NCI-H748 treated with DMSO at 0.1 percent for 48 hours (cell line): ENCODE measurements around the gene MSI1.
A peak's percentile ranks its signal among the peaks of the same experiment; 100 is the strongest.
"Not testable (repeated sequence)": the region's sequence is repeated elsewhere in the genome, so short reads cannot be mapped to it uniquely, and the experiment has no call there.

Experiments
- DNase-seq: peaks from one replicate; lab custom pipeline; 2025; lab: John Stamatoyannopoulos, UW

The MSI1 gene

GRCh38 chr12:120356567-120357030 is 12.4 kb downstream of the MSI1 start:
- peak; percentile 37 for DNase-seq

DNA sequence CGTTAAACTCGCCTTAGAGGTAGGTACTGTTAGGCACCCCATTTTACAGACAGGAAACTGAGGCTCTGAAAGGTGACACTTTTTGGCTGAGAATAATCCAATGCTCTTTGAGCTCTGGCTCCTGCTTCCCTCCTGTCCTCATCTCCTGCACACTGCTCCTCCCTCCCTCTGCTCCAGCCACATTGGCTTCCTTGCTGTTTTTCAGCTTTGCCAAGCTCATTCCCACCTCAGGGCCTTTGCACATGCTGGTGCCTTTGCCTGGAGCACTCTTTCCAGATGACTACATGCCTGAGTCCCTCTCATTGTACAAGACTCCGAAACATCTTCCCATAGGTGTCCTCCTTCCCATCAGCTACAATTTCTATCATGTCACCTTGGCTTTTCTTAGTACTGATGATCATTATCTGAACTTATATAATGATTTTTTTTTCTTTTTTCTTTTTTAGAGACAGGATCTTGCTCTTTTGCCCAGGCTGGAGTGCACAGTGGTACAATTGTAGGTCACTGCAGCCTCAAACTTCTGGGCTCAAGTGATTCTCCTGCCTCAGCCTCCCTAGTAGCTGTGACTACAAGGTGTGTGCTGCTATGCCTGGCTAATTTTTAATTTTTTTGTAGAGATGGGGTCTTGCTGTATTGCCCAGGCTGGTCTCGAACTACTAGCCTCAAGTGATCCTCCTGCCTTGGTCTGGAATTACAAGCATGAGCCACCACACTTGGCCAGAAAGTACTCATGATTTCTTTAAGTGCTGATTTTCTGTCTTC is 15.2 kb downstream of the MSI1 start:
- no peak for DNase-seq

DNA sequence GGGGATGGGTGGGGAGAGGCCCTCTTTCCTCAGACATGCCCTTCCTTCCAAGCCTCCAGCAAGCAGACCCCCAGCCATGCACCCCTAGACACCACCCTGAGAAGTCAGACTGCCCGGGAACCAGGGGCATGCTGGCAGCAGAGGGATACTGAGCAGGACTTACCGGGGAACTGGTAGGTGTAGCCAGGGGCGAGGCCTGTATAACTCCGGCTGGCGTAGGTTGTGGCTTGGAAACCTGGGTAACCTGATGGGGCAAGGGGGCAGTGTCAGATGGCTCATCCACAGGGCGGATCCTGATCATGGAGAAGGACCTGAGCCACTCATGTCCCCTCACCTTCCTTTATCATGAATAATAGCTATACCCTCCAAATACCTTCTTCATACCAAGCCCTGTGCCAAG is 15.8 kb downstream of the MSI1 start:
- DNase-seq: no peak

DNA sequence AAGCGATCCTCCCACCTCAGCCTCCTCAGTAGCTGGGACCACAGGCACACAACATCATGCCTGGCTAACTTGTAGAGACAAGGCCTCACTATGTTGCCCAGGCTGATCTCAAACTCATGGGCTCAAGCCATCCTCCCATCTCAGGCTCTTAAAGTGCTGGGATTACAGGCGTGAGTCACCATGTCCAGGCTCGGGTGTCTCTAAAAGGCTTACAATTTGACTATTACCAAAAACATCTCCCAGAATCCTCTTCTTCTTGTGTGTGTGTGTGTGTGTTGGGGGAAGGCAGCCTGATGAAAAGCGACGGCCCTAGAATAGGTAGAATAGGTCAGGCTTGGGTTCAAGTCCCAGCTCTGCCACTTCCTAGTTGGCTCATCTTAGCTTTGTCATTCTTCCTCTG is 16.8 kb downstream of the MSI1 start:
- DNase-seq: no peak

DNA sequence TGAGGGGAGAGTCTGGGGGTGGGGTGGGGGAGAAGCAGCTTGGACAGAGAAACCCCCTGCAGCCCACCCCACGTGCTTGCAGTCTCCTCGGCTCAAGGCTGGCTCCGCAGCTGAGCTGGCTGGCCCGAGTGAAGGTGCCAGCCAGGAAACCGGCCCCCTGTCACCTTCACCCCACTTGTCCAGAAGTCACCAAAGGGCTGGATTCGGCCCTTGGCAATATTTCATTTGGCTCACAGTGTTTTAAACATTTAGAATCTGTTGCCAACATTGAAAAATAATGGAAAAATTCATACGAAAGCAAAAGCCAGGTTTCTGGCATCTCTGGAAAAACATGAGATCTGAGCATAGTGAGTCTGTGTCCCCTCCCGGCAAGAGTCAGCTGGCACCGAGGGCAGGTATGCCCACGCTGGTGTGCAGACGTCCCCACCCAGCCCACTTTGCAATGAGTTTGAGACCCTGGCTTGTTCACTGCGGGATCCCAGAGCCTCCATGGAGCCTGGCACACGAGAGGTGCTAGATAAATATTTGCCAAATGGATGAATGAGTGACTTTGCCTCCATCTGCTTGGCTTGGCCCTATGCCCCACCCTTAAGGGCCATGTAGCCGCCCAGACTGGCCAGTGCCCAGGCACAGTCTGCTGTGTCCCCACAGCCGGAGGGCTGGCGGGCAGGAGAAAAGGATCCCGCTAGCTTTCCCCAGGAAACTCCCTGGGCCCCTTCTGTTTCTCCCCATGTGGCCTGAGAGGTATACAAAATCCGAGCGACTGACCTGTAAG is 18.2 kb downstream of the MSI1 start:
- DNase-seq: no peak

DNA sequence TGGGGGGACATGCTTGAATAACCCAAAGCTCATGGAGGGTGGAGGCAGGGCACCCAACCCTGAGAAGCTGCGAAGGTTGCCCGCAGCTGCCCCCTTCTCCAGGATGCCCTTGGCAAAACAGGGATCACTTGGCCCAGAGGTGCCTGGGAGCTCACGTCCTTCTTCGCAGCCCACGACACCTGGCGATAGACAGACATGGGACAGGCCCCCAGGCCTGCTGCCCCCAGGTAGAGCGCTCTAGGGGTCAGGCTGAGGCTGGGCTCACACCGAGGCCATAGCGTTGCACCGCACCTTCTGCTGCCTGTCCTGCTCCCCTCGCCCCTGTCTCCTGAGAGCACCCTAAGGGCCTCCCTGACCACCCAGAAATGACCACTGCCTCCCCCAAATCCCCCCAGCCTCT is 21.2 kb downstream of the MSI1 start:
- DNase-seq: no peak

DNA sequence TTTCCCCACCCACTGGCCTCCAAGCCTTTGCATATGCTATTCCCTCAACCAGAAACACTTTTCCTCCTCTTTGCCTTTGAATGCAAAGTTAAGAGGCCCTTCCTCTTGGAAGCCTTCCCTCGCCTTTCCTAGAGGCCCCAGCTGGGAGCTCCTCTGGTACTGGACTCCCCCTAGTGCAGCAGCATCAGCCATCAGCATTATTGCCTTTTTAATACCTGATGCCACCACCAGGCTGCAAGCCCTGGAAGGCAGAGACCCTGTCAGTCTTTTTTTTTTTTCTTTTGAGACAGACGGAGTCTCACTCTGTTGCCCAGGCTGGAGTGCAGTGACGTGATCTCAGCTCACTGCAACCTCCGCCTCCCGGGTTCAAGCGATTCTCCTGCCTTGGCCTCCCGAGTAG is 22.3 kb downstream of the MSI1 start:
- DNase-seq: no peak

- DNase-seq: no peak
Measured at GRCh38 chr12:120346031-120346430, 22.9 kb downstream of the MSI1 start.

DNA sequence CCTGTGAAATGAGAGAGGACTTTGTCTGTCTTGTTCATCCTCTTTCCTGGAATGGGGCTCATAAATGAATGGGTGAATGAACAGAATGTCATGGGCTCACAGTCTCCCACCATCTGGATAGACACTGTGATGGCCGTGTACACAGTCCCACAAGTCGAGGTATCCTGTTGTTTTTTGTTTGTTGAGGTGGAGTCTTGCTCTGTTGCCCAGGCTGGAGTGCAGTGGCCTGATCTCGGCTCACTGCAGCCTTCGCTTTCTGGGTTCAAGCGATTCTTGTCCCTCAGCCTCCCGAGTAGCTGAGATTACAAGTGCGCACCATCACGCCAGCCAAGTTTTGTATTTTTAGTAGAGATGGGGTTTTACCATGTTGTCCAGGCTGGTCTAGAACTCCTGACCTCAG is 25.3 kb downstream of the MSI1 start:
- no peak for DNase-seq

DNA sequence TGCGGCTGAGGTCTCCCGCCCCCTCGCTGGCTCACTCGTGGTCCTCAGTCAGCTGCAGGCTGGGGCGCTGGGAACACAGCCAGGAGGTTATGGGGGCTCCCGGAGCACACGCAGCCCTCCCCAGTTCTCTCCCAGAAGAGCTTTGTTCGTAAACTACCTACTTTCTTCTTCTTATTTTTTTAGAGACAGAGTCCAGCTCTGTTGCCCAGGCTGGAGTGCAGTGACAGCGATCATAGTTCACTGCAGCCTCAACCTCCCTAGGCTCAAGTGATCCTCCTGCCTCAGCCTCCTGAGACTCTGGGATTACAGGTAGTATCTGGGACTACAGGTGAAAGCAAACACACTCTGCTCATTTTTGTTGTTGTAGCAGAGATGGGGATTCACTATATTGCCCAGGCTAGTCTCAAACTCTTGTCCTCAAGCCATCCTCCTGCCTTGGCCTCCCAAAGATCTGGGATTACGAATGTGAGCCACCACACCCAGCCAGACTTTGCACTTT is 25.9 kb downstream of the MSI1 start:
- no peak for DNase-seq

DNA sequence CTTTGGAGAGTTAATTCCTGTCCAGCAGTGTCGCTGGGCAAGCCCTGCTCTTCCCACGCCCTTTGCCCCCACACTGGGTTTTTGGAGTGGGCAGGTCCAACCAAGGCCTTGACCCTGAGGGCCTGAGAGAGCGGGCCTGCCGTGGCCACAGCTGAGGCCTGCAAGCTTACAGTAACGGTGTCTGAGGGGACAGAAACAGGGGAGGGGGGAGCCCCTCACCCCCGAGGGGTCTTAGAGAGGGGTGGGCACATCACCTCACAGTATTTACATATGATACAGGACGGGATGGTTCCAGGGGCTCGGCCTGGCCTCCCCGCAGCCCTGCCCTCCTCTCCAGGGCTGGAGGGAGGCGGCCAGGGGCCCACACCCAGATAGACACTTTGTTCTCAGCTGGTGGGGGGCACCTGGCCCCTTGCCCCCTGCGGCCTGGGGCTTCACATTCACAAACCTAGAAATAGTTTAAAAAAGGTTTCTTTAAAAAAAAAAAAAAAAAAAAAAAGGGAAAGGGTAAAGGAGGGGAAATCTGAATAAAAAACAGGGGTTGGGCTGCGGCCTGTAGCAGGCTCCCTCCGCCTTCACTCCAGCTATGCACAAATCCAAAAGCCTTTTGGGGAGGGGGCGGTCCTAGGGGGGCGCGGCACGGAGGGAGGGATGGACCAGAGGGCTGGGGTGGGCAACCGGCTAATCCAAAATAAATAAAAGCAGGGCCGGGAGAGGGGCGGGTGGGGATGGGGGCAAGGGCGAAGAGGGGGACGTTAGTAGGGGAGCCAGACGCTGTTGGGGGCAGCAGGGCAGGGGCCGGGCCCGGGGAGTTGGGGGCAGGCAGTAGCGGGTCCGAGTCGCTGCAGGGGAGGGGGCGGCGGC is 26.6 kb downstream of the MSI1 start:
- DNase-seq: no peak

DNA sequence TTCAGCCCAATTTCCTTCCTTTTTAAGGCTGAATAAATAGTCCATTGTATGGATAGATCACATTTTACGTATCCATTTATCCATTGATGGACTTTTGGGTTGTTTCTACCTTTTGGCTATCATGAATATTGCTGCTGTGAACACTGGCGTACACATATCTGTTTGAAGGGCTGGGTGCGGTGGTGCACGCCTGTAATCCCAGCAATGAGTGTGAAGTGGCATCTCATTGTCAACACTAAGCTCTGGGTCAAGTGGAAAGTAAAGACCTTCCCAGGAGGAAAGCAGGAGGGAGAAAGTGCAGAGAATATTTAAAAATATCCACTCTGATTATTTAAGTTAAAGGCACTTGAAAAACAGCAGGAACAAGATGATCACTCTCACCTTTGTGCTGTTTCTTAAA is 29.7 kb downstream of the MSI1 start:
- no peak for DNase-seq

GRCh38 chr12:120337730-120338129 is 31.2 kb downstream of the MSI1 start:
- no peak for DNase-seq

- not testable (repeated sequence) for DNase-seq
Measured at GRCh38 chr12:120336392-120336791, 32.6 kb downstream of the MSI1 start.

GRCh38 chr12:120335447-120335846 is 33.5 kb downstream of the MSI1 start:
- peak; percentile 25 for DNase-seq

- DNase-seq: no peak
Measured at GRCh38 chr12:120332523-120332922, 36.4 kb downstream of the MSI1 start.

DNA sequence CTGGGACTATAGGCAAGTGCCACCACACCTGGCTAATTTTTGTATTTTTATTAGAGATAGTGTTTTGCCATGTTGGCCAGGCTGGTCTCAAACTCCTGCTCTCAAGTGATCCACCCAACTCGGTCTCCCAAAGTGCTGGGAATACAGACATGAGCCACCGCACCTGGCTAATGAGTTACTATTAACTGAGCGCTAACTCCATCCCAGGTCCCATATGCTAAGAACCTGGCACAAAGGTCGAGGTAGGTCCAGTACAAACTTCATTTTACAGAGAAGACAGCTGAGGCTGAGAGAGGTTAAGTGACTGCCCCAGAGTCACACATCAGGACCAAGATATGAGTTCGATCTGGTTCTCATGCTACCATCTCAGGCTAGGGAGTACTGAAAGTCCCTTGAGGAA is 36.9 kb downstream of the MSI1 start:
- DNase-seq: no peak

GRCh38 chr12:120331390-120331789 is 37.6 kb downstream of the MSI1 start:
- DNase-seq: no peak

GRCh38 chr12:120328228-120328627 is 40.7 kb downstream of the MSI1 start:
- DNase-seq: no peak

- DNase-seq: no peak
Measured at GRCh38 chr12:120327593-120327992, 41.4 kb downstream of the MSI1 start, which contains the start of gene PLA2G1B. Gene PLA2G1B, minus strand, starts transcription at chr12:120327779. Its CDS starts 26 bp downstream, at chr12:120327753.

- no peak for DNase-seq
Measured at GRCh38 chr12:120324841-120325417, 44.0 kb downstream of the MSI1 start.

DNA sequence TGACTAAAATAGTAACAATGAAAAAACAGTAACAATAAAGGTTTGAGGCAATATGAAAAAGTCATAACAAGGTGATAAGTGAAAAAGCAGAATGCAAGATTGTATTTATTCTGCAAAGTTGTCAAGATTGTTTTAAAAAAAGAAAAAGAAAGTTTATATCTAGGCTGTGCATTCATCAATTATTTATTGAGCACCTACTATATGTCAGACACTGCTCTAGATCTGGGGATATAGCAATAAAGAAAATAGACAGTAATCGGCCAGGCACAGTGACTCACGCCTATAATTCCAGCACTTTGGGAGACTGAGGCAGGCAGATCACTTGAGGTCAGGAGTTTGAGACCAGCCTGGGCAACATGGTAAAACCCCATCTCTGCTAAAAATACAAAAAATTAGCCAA is 45.2 kb downstream of the MSI1 start:
- DNase-seq: no peak
